Lower lobe of right lung (tissue), 2 donors: ENCODE results near the gene TAGLN. TPM values are rescaled to one million over a fixed set of nuclear protein-coding genes. Genes with fewer than 3 reads are reported as not detected.

Experiments used
- ATAC-seq, 2 donors: fragments of 200-7000 bp; cut with Tn5 transposase; one replicate each; pipeline ENCODE4 v1.9.1; 2020 to 2022; ENCODE audit warnings: mild to moderate bottlenecking in 2 of 2, moderate library complexity in 2 of 2
- DNase-seq: peaks from one replicate; pipeline ENCODE4 v3.0.0-alpha.2; 2020
- H3K27ac ChIP-seq: fragments of 200-600 bp; one replicate; pipeline ENCODE4 v1.8.0; 2022
- H3K27me3 ChIP-seq: fragments of 200-600 bp; one replicate; pipeline ENCODE4 v1.8.0; 2022; ENCODE audit warnings: low read depth
- H3K36me3 ChIP-seq: fragments of 200-600 bp; one replicate; pipeline ENCODE4 v1.8.0; 2022; ENCODE audit warnings: mild to moderate bottlenecking
- H3K4me1 ChIP-seq: fragments of 200-600 bp; one replicate; pipeline ENCODE4 v1.8.0; 2022
- H3K4me3 ChIP-seq: fragments of 200-600 bp; one replicate; pipeline ENCODE4 v1.8.0; 2022; ENCODE audit warnings: mild to moderate bottlenecking
- H3K9me3 ChIP-seq: fragments of 200-600 bp; one replicate; pipeline ENCODE4 v1.8.0; 2022
- CTCF ChIP-seq: fragments of 200-600 bp; IDR thresholded peaks from one replicate; pipeline ENCODE4 v1.8.0; 2022; ENCODE audit warnings: antibody characterized with exemption, mild to moderate bottlenecking
- intact Hi-C: fragments of 100-400 bp; cut with DNase I; formaldehyde crosslinking; loops from one replicate; pipeline ENCODE4 v1.11.0; 2022
- total RNA-seq: library from RNA; stranded (reverse); fragmentation: NEBNext Ultra II Directional; extraction: Animal tissue kit (Norgen Biotek cat#: 25700); gene quantifications from one replicate; pipeline ENCODE4 v1.2.1, GENCODE V29; 2021
- donor health status: DM: no; HTN: yes; CAD: no; lungs with severe emphysema.

TAGLN gene
- total RNA-seq, 1 donor from 2014 or later = 297 TPM

DNA sequence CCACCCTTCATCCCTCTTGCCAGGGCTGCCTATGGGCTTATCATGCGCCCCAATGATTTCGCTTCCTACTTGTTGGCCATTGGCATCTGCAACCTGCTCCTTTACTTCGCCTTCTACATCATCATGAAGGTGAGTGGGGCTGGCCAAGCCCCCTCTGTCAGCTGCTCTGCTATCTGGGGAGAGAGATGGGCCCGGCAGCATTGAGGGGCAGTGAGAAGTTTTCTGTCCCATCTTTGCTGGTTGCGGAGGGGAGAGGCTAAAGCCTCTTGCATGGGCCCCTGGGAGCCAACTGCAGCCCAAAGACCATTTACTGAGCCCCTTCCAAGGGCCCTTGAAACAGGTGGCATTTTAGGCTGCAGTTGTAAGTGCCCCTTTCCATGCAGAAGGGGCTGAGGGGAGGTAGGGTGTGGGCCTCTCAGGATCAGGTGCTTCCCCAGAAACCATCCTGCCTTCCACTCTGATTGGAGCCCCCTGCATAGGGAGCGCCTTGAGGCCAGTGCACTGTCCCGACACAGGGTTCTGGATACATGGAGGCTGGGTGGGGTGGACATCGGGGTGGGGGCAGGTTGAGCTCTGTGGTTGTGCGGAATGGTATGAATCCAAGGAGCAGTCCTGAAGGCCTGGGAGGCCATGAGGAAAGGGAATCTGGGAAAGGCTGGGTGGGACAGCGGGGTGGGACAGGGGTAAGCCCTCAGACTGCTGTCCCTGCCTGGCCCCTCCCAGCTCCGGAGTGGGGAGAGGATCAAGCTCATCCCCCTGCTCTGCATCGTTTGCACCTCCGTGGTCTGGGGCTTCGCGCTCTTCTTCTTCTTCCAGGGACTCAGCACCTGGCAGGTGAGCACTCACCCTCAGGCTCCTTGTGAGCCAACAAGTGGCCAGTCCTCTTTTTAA is 5.8 kb upstream of the TAGLN start:
- no peak overlapping the region for H3K27ac ChIP-seq
- intact Hi-C loops = no loop called here
- no peaks in the 10 kb centered on the region for H3K9me3 ChIP-seq
- DNase-seq (peak; percentile 38), ATAC-seq (no peak)
- H3K4me1 ChIP-seq = peaks cover 13% of the 10 kb centered on the region
- no peak for TF ChIP-seq CTCF
- no peaks in the 10 kb centered on the region for H3K27me3 ChIP-seq
- H3K36me3 ChIP-seq = peaks cover 83% of the 10 kb centered on the region
- H3K4me3 ChIP-seq = no peak overlapping the region

DNA sequence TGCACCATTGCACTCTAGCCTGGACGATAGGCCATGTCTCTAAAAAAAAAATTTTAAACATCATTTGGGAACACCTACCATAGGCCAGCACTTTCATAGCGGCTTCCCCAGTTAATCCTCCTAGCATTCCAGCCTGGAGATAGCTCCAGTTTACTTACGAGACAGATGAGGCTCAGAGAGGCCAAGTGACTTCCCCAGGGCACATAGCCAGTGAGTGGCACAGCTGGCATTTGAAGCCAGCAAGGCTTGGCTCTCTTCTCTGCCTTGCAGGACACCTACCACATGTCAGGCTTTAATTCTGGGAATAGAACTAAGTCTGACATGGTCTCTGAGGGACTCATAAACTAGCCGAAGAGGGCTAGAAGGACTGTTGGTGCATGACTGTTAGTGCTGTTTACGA is 4.9 kb upstream of the TAGLN start:
- Histone ChIP-seq H3K36me3 (peaks cover 74% of the 10 kb centered on the region), H3K27ac (no peak overlapping the region), H3K4me1 (peaks cover 18% of the 10 kb centered on the region), H3K9me3 (no peaks in the 10 kb centered on the region), H3K4me3 (no peak overlapping the region), H3K27me3 (no peaks in the 10 kb centered on the region)
- intact Hi-C loops = no loop called here
- no peak for TF ChIP-seq CTCF
- no peak for ATAC-seq
- peak; percentile 9 for DNase-seq

GRCh38 chr11:117195258-117195657 is 3.9 kb upstream of the TAGLN start:
- Histone ChIP-seq H3K27ac (no peak overlapping the region), H3K36me3 (peaks cover 64% of the 10 kb centered on the region), H3K27me3 (no peaks in the 10 kb centered on the region), H3K4me3 (no peak overlapping the region), H3K4me1 (peaks cover 13% of the 10 kb centered on the region), H3K9me3 (no peaks in the 10 kb centered on the region)
- ATAC-seq = no peak
- TF ChIP-seq CTCF = no peak
- intact Hi-C loops = no loop called here
- peak; percentile 43 for DNase-seq

DNA sequence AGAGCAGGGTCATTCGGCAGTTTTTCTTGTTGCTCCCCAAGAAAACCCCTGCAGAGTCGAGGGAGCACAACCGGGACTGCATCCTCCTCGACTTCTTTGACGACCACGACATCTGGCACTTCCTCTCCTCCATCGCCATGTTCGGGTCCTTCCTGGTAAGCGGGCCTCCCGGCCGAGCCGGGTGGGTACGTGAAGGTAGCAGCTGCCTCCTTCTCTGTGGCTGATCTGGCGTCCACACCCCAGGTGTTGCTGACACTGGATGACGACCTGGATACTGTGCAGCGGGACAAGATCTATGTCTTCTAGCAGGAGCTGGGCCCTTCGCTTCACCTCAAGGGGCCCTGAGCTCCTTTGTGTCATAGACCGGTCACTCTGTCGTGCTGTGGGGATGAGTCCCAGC is 3.4 kb upstream of the TAGLN start:
- peaks cover 13% of the 10 kb centered on the region for H3K4me1 ChIP-seq
- no peak overlapping the region for H3K4me3 ChIP-seq
- H3K9me3 ChIP-seq = no peaks in the 10 kb centered on the region
- H3K27me3 ChIP-seq = no peaks in the 10 kb centered on the region
- ATAC-seq (no peak), DNase-seq (peak; percentile 43)
- H3K27ac ChIP-seq = no peak overlapping the region
- intact Hi-C loops = no loop called here
- peaks cover 60% of the 10 kb centered on the region for H3K36me3 ChIP-seq
- no peak for TF ChIP-seq CTCF

DNA sequence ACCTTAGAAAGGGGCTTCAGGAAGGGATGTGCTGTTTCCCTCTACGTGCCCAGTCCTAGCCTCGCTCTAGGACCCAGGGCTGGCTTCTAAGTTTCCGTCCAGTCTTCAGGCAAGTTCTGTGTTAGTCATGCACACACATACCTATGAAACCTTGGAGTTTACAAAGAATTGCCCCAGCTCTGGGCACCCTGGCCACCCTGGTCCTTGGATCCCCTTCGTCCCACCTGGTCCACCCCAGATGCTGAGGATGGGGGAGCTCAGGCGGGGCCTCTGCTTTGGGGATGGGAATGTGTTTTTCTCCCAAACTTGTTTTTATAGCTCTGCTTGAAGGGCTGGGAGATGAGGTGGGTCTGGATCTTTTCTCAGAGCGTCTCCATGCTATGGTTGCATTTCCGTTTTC is 2.2 kb upstream of the TAGLN start:
- ATAC-seq (no peak), DNase-seq (peak; percentile 16)
- Histone ChIP-seq H3K9me3 (no peaks in the 10 kb centered on the region), H3K27ac (no peak overlapping the region), H3K36me3 (peaks cover 53% of the 10 kb centered on the region), H3K4me3 (no peak overlapping the region), H3K4me1 (peaks cover 24% of the 10 kb centered on the region), H3K27me3 (no peaks in the 10 kb centered on the region)
- intact Hi-C loops = no loop called here
- no peak for TF ChIP-seq CTCF
